Chondrocyte (in vitro differentiated cells): Measurements from ENCODE around the gene SEMA3A. TPM values are rescaled to one million over a fixed set of nuclear protein-coding genes. Genes with fewer than 3 reads are reported as not detected.

Experiments
- DNase-seq: peaks from one replicate; pipeline ENCODE4 v3.0.0; 2021; ENCODE audit warnings: mixed read lengths, low spot score
- H3K27ac Mint-ChIP-seq: one replicate; pipeline ENCODE4 v1.8.0; 2021; ENCODE audit warnings: mild to moderate bottlenecking, moderate library complexity, mixed read lengths; ENCODE audit not compliant: unreplicated experiment
- H3K27me3 Mint-ChIP-seq: 2 replicates; pipeline ENCODE4 v1.8.0; 2021; ENCODE audit warnings: low read depth, mixed read lengths
- H3K36me3 Mint-ChIP-seq: 2 replicates; pipeline ENCODE4 v1.8.0; 2021; ENCODE audit warnings: low read depth, mixed read lengths
- H3K4me1 Mint-ChIP-seq: 2 replicates; pipeline ENCODE4 v1.8.0; 2021; ENCODE audit warnings: low read depth, mild to moderate bottlenecking, mixed read lengths
- H3K4me3 Mint-ChIP-seq: one replicate; pipeline ENCODE4 v1.8.0; 2021; ENCODE audit warnings: mild to moderate bottlenecking, moderate library complexity, mixed read lengths; ENCODE audit not compliant: unreplicated experiment
- H3K9me3 Mint-ChIP-seq: 2 replicates; pipeline ENCODE4 v1.8.0; 2021; ENCODE audit warnings: low read depth, mixed read lengths
- CTCF ChIP-seq: fragments of 200-600 bp; sonication (generic); IDR thresholded peaks from 2 replicates; pipeline ENCODE4 v1.5.0; 2021; ENCODE audit warnings: antibody characterized with exemption, mild to moderate bottlenecking, moderate library complexity
- total RNA-seq: library from RNA; stranded (reverse); gene quantifications from 3 replicates; pipeline ENCODE4 v1.2.1, GENCODE V29; 2021

Gene SEMA3A
- total RNA-seq, 1 donor from 2014 or later = 0.65 TPM

- Mint-ChIP-seq H3K36me3 (no peaks in the 10 kb centered on the region), H3K9me3 (no peaks in the 10 kb centered on the region), H3K27me3 (no peaks in the 10 kb centered on the region), H3K27ac (no peak overlapping the region), H3K4me1 (peaks cover 11% of the 10 kb centered on the region), H3K4me3 (no peak overlapping the region)
- no peak for TF ChIP-seq CTCF
- no peak for DNase-seq
Observed at GRCh38 chr7:83921271-83921940, 273.2 kb downstream of the SEMA3A start.

- TF ChIP-seq CTCF = no peak
- H3K36me3 Mint-ChIP-seq = no peaks in the 10 kb centered on the region
- H3K9me3 Mint-ChIP-seq = peaks cover 9% of the 10 kb centered on the region
- peaks cover 11% of the 10 kb centered on the region for H3K4me1 Mint-ChIP-seq
- no peak for DNase-seq
- no peak overlapping the region for H3K4me3 Mint-ChIP-seq
- no peaks in the 10 kb centered on the region for H3K27me3 Mint-ChIP-seq
- no peak overlapping the region for H3K27ac Mint-ChIP-seq
Observed at GRCh38 chr7:83918142-83918541, 276.4 kb downstream of the SEMA3A start.

- DNase-seq = no peak
- H3K27ac Mint-ChIP-seq = no peak overlapping the region
- no peaks in the 10 kb centered on the region for H3K27me3 Mint-ChIP-seq
- no peaks in the 10 kb centered on the region for H3K4me1 Mint-ChIP-seq
- no peak for TF ChIP-seq CTCF
- H3K4me3 Mint-ChIP-seq = no peak overlapping the region
- H3K9me3 Mint-ChIP-seq = peaks cover 13% of the 10 kb centered on the region
- H3K36me3 Mint-ChIP-seq = no peaks in the 10 kb centered on the region
Observed at GRCh38 chr7:83913174-83913573, 281.4 kb downstream of the SEMA3A start.

- H3K4me3 Mint-ChIP-seq = no peak overlapping the region
- no peaks in the 10 kb centered on the region for H3K27me3 Mint-ChIP-seq
- TF ChIP-seq CTCF = no peak
- H3K36me3 Mint-ChIP-seq = no peaks in the 10 kb centered on the region
- no peak overlapping the region for H3K27ac Mint-ChIP-seq
- DNase-seq = no peak
- no peaks in the 10 kb centered on the region for H3K4me1 Mint-ChIP-seq
- H3K9me3 Mint-ChIP-seq = peaks cover 8% of the 10 kb centered on the region
Observed at GRCh38 chr7:83908526-83908925, 286.1 kb downstream of the SEMA3A start.
